CD14-positive monocyte (primary cell): ENCODE data around the gene SMIM26. TPM values are rescaled to one million over a fixed set of nuclear protein-coding genes. Genes with fewer than 3 reads are reported as not detected.

Experiments used
- DNase-seq, 3 donors: peaks; one replicate each; pipeline ENCODE4 v3.0.0-alpha.2; 2011 to 2022
- H2AFZ ChIP-seq: 2 replicates; pipeline ENCODE4 v1.6.0; 2012; ENCODE audit warnings: mild to moderate bottlenecking, low read depth, low read length, inconsistent platforms; ENCODE audit not compliant: insufficient read depth, poor library complexity, severe bottlenecking
- H3K27ac ChIP-seq, 2 donors: 1 replicate in 1 of 2; 2 replicates in 1 of 2; pipeline ENCODE4 v1.5.1; 2012 to 2013; ENCODE audit warnings: low read length in 2 of 2, control low read depth in 1 of 2, inconsistent platforms in 1 of 2, low read depth in 1 of 2, mild to moderate bottlenecking in 1 of 2
- H3K27me3 ChIP-seq, 2 donors: one replicate each; pipeline versions ENCODE4 v1.6.0 to v1.6.1; 2011 to 2013; ENCODE audit warnings: low read length in 2 of 2; ENCODE audit not compliant: control insufficient read depth in 2 of 2, insufficient read depth in 2 of 2
- H3K36me3 ChIP-seq, 2 donors: replicated peaks in 1 of 2; 1 replicate in 1 of 2; 2 replicates in 1 of 2; pipeline versions ENCODE4 v1.5.1 to v1.6.1; 2012 to 2013; ENCODE audit warnings: low read length in 2 of 2, control low read depth in 1 of 2, inconsistent platforms in 1 of 2, mild to moderate bottlenecking in 1 of 2; ENCODE audit not compliant: insufficient read depth in 2 of 2, control insufficient read depth in 1 of 2
- H3K4me1 ChIP-seq, 2 donors: 1 replicate in 1 of 2; 2 replicates in 1 of 2; pipeline versions ENCODE4 v1.5.1 to v1.6.1; 2012 to 2013; ENCODE audit warnings: low read length in 2 of 2, control low read depth in 1 of 2, inconsistent platforms in 1 of 2, mild to moderate bottlenecking in 1 of 2, moderate library complexity in 1 of 2; ENCODE audit not compliant: insufficient read depth in 2 of 2, control insufficient read depth in 1 of 2
- H3K4me2 ChIP-seq: replicated peaks from 2 replicates; pipeline ENCODE3; 2012; ENCODE audit warnings: low read length, moderate library complexity, mild to moderate bottlenecking; ENCODE audit not compliant: poor library complexity, severe bottlenecking; ENCODE audit errors: extremely low read depth
- H3K4me3 ChIP-seq, 3 experiments: fragments of 200-600 bp in 1 of 3; sonication (generic) in 1 of 3; replicated peaks in 1 of 3; 1 replicate in 2 of 3; 2 replicates in 1 of 3; pipeline ENCODE4 v1.5.1; 2011 to 2013; ENCODE audit warnings: low read length in 3 of 3, mild to moderate bottlenecking in 3 of 3, control low read depth in 2 of 3, low read depth in 2 of 3, inconsistent platforms in 1 of 3, moderate library complexity in 1 of 3
- H3K79me2 ChIP-seq: 2 replicates; pipeline ENCODE4 v1.6.0; 2012; ENCODE audit warnings: mild to moderate bottlenecking, control low read depth, inconsistent platforms, low read length, moderate library complexity; ENCODE audit not compliant: insufficient read depth
- H3K9ac ChIP-seq: 2 replicates; pipeline ENCODE4 v1.6.0; 2017; ENCODE audit warnings: low read length, mild to moderate bottlenecking; ENCODE audit not compliant: insufficient read depth, poor library complexity, severe bottlenecking
- H3K9me3 ChIP-seq, 2 donors: replicated peaks in 1 of 2; 1 replicate in 1 of 2; 2 replicates in 1 of 2; pipeline versions ENCODE4 v1.5.1 to v1.6.1; 2012 to 2013; ENCODE audit warnings: low read length in 2 of 2, control low read depth in 1 of 2; ENCODE audit not compliant: control insufficient read depth in 1 of 2, insufficient read depth in 1 of 2
- H4K20me1 ChIP-seq: 2 replicates; pipeline ENCODE4 v1.6.0; 2012; ENCODE audit warnings: mild to moderate bottlenecking, low read length, control low read depth, moderate library complexity; ENCODE audit not compliant: insufficient read depth
- H3K27ac Mint-ChIP-seq, 7 donors: one replicate each; pipeline ENCODE4 v1.8.0; 2020; ENCODE audit warnings: mild to moderate bottlenecking in 7 of 7, mixed read lengths in 7 of 7, moderate library complexity in 6 of 7, inconsistent platforms in 2 of 7
- H3K27me3 Mint-ChIP-seq, 3 donors: one replicate each; pipeline ENCODE4 v1.8.0; 2021 to 2022; ENCODE audit warnings: low read depth in 3 of 3, mild to moderate bottlenecking in 3 of 3, mixed read lengths in 3 of 3, moderate library complexity in 3 of 3, inconsistent platforms in 1 of 3
- H3K36me3 Mint-ChIP-seq, 2 donors: one replicate each; pipeline ENCODE4 v1.8.0; 2020; ENCODE audit warnings: mixed read lengths in 2 of 2, inconsistent platforms in 1 of 2, mild to moderate bottlenecking in 1 of 2
- H3K4me1 Mint-ChIP-seq: one replicate; pipeline ENCODE4 v1.8.0; 2020; ENCODE audit warnings: mild to moderate bottlenecking, mixed read lengths
- H3K4me3 Mint-ChIP-seq, 2 donors: one replicate each; pipeline ENCODE4 v1.8.0; 2020; ENCODE audit warnings: mild to moderate bottlenecking in 2 of 2, mixed read lengths in 2 of 2, moderate library complexity in 1 of 2
- H3K9me3 Mint-ChIP-seq, 7 donors: one replicate each; pipeline ENCODE4 v1.8.0; 2020 to 2022; ENCODE audit warnings: mixed read lengths in 7 of 7, mild to moderate bottlenecking in 6 of 7, moderate library complexity in 6 of 7, inconsistent platforms in 2 of 7
- CTCF ChIP-seq: fragments of 200-600 bp; IDR thresholded peaks from one replicate; pipeline ENCODE4 v1.8.0; 2022; ENCODE audit warnings: antibody characterized with exemption, mild to moderate bottlenecking
- WGBS: methylation state at CpG from one replicate; pipeline ENCODE4 v1.1.5; 2013; ENCODE audit warnings: missing lambda C conversion rate; ENCODE audit not compliant: insufficient coverage; 5-methylcytosine and 5-hydroxymethylcytosine counted together
- intact Hi-C, 2 donors: fragments of 100-400 bp; cut with micrococcal nuclease; formaldehyde crosslinking; loops; one replicate each; pipeline versions ENCODE4 v1.15.0 to v1.15.1; 2023
- polyA plus RNA-seq, 3 donors: library from polyadenylated mRNA; depleted of rRNA in 1 of 3; unstranded in 2 of 3; stranded (reverse) in 1 of 3; fragments of 300-500 nt in 2 of 3; fragments of >200 nt in 1 of 3; fragmentation: Illumina TruSeq in 2 of 3; gene quantifications; 1 replicate in 2 of 3; 2 replicates in 1 of 3; pipeline ENCODE4 v1.2.3, GENCODE V29; 2012 to 2021

The SMIM26 gene
- polyA plus RNA-seq, 3 donors = 101 to 206 (median 176) TPM

- H3K36me3 Mint-ChIP-seq = peaks cover 73 to 86% of the 10 kb centered on the region in 2 donors
These were observed 29.6 kb upstream of the SMIM26 start for GRCh38 chr20:18537651-18538050.

GRCh38 chr20:18541741-18542140 lies 25.5 kb upstream of the SMIM26 start:
- no peaks in the 10 kb centered on the region for H3K79me2 ChIP-seq
- WGBS = 100% methylated on average over 1 of the region's 5 CpGs
- H3K9me3 ChIP-seq = no peaks in the 10 kb centered on the region
- Mint-ChIP-seq H3K27ac (no peak overlapping the region), H3K27me3 (peaks cover 0 to 3% (median 0%) of the 10 kb centered on the region in 3 donors), H3K4me1 (no peaks in the 10 kb centered on the region), H3K4me3 (no peak overlapping the region), H3K9me3 (no peaks in the 10 kb centered on the region), H3K36me3 (peaks cover 74 to 92% of the 10 kb centered on the region in 2 donors)
- H2AFZ ChIP-seq = no peak overlapping the region
- H3K27ac ChIP-seq = peak overlapping the region in 1 of 2 donors; percentile 20
- intact Hi-C loops = no loop called here
- no peak for DNase-seq
- H3K27me3 ChIP-seq = no peaks in the 10 kb centered on the region
- no peaks in the 10 kb centered on the region for H3K4me1 ChIP-seq
- H4K20me1 ChIP-seq = no peaks in the 10 kb centered on the region
- TF ChIP-seq CTCF = no peak
- H3K4me2 ChIP-seq = no peak overlapping the region
- peaks cover 79 to 91% of the 10 kb centered on the region in 2 donors for H3K36me3 ChIP-seq
- no peak overlapping the region for H3K4me3 ChIP-seq
- H3K9ac ChIP-seq = no peak overlapping the region

More at GRCh38 chr20:18537651-18538050, 29.6 kb upstream of the SMIM26 start:
- peaks cover 77 to 91% of the 10 kb centered on the region in 2 donors for H3K36me3 ChIP-seq
- DNase-seq = no peak
- Mint-ChIP-seq H3K4me3 (no peak overlapping the region), H3K4me1 (no peaks in the 10 kb centered on the region), H3K9me3 (no peaks in the 10 kb centered on the region), H3K27me3 (peaks cover 0 to 1% (median 0%) of the 10 kb centered on the region in 3 donors), H3K27ac (no peak overlapping the region)
- no peak overlapping the region for H2AFZ ChIP-seq
- 80% methylated on average over 1 of the region's 2 CpGs for WGBS
- H3K9me3 ChIP-seq = no peaks in the 10 kb centered on the region
- no peaks in the 10 kb centered on the region for H4K20me1 ChIP-seq
- H3K4me3 ChIP-seq = no peak overlapping the region
- H3K4me2 ChIP-seq = no peak overlapping the region
- intact Hi-C loops = no loop called here
- H3K4me1 ChIP-seq = no peaks in the 10 kb centered on the region
- H3K27ac ChIP-seq = no peak overlapping the region
- no peaks in the 10 kb centered on the region for H3K79me2 ChIP-seq
- no peak overlapping the region for H3K9ac ChIP-seq
- H3K27me3 ChIP-seq = no peaks in the 10 kb centered on the region
- TF ChIP-seq CTCF = no peak
